GM23248 (cell line): ENCODE data around the gene MN1.

Experiments
- EZH2 ChIP-seq: fragments of 200-600 bp; sonication (generic); IDR thresholded peaks from 2 replicates; pipeline ENCODE4 v1.6.1; 2018; ENCODE audit warnings: antibody characterized with exemption, mild to moderate bottlenecking; ENCODE audit not compliant: insufficient read depth, poor library complexity, severe bottlenecking
- EZH2phosphoT487 ChIP-seq: fragments of 200-600 bp; sonication (generic); IDR thresholded peaks from 2 replicates; pipeline ENCODE4 v1.6.1; 2018; ENCODE audit warnings: antibody characterized with exemption, moderate library complexity, mild to moderate bottlenecking, low read depth; ENCODE audit not compliant: insufficient read depth

DNA sequence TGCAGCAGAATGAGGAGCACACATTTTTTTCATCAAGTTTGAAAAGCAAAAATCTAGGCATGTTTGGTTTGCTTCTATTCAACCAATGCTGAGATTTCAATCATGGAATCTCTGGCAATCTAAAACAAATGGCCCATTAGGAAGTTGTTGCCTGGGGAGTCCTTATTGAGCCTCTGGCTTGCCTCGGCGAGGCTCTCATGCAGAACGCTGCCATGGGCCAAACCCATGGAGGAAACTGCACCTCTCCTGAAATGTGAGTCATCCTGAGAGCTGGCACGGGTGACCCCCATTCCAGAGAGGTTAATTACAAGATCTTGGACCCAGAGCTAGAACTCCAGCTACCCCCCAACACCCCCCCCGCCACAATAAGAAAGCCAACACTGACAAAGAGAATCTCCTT, 80.7 kb downstream of the MN1 start:
- TF ChIP-seq EZH2 = no peak
- no peak for TF ChIP-seq EZH2phosphoT487
